Fibroblast of lung (primary cell): ENCODE data around the gene ERICH2. TPM values are rescaled to one million over a fixed set of nuclear protein-coding genes. Genes with fewer than 3 reads are reported as not detected.

Experiments
- DNase-seq, 2 donors: peaks; one replicate each; pipeline versions ENCODE4 v3.0.0 to v3.0.0-alpha.2; 2010; ENCODE audit warnings: low read depth in 2 of 2
- H2AFZ ChIP-seq: 2 replicates; pipeline ENCODE4 v1.5.1; 2012; ENCODE audit warnings: low read length, control low read depth, inconsistent platforms
- H3K27ac ChIP-seq: 2 replicates; pipeline ENCODE4 v1.5.1; 2011; ENCODE audit warnings: low read length, control low read depth; ENCODE audit not compliant: insufficient read depth
- H3K27me3 ChIP-seq: 2 replicates; pipeline ENCODE4 v1.5.1; 2011; ENCODE audit warnings: mild to moderate bottlenecking, low read length; ENCODE audit not compliant: control insufficient read depth, insufficient read depth
- H3K36me3 ChIP-seq: 2 replicates; pipeline ENCODE4 v1.5.1; 2011; ENCODE audit warnings: low read length; ENCODE audit not compliant: control insufficient read depth, insufficient read depth
- H3K4me1 ChIP-seq: 2 replicates; pipeline ENCODE4 v1.5.1; 2011; ENCODE audit warnings: low read length; ENCODE audit not compliant: control insufficient read depth, insufficient read depth; ENCODE audit errors: extremely low read depth
- H3K4me2 ChIP-seq: 2 replicates; pipeline ENCODE4 v1.5.1; 2011; ENCODE audit warnings: low read length, control low read depth; ENCODE audit not compliant: insufficient read depth; ENCODE audit errors: extremely low read depth
- H3K4me3 ChIP-seq, 4 experiments: fragments of 200-600 bp in 1 of 4; sonication (generic) in 1 of 4; replicated peaks in 1 of 4; 2 replicates each; pipeline ENCODE4 v1.5.1; 2011 to 2016; ENCODE audit warnings: low read length in 4 of 4, low read depth in 3 of 4, mild to moderate bottlenecking in 3 of 4, control low read depth in 2 of 4, inconsistent platforms in 1 of 4, mixed read lengths in 1 of 4; ENCODE audit not compliant: insufficient read depth in 1 of 4; ENCODE audit errors: control extremely low read depth in 1 of 4
- H3K79me2 ChIP-seq: 2 replicates; pipeline ENCODE4 v1.5.1; 2012; ENCODE audit warnings: mild to moderate bottlenecking, low read length, inconsistent platforms; ENCODE audit not compliant: control insufficient read depth, insufficient read depth
- H3K9ac ChIP-seq: 2 replicates; pipeline ENCODE4 v1.5.1; 2011; ENCODE audit warnings: mild to moderate bottlenecking, low read length, control low read depth; ENCODE audit not compliant: insufficient read depth
- H3K9me3 ChIP-seq: 2 replicates; pipeline ENCODE4 v1.5.1; 2012; ENCODE audit warnings: low read depth, low read length; ENCODE audit not compliant: control insufficient read depth, insufficient read depth
- H4K20me1 ChIP-seq: 2 replicates; pipeline ENCODE4 v1.5.1; 2011; ENCODE audit warnings: low read length; ENCODE audit not compliant: control insufficient read depth, insufficient read depth; ENCODE audit errors: extremely low read depth
- EZH2 ChIP-seq: IDR thresholded peaks from 2 replicates; pipeline ENCODE4 v1.5.1; 2012; ENCODE audit warnings: low read length, control low read depth, mild to moderate bottlenecking; ENCODE audit errors: missing control alignments
- polyA plus RNA-seq, 2 donors: library from polyadenylated mRNA; depleted of rRNA in 1 of 2; stranded (reverse) in 1 of 2; unstranded in 1 of 2; fragments of >200 nt; gene quantifications; 2 replicates each; pipeline ENCODE4 v1.2.1, GENCODE V29; 2011 to 2012; ENCODE audit warnings: missing spikeins in 1 of 2
- total RNA-seq: library from RNA; depleted of rRNA; stranded (reverse); fragments of >200 nt; gene quantifications from 2 replicates; pipeline ENCODE4 v1.2.1, GENCODE V29; 2014
- TF ChIP-seq, protein P1 (sequence below), 2 donors: IDR thresholded peaks in 1 of 2; conservative IDR thresholded peaks in 1 of 2; 1 replicate in 1 of 2; 2 replicates in 1 of 2; pipeline ENCODE4 v1.5.1; 2011 to 2012; ENCODE audit warnings: low read length in 2 of 2, control low read depth in 1 of 2, inconsistent platforms in 1 of 2, low read depth in 1 of 2, mild to moderate bottlenecking in 1 of 2

The ERICH2 gene
- total and polyA plus RNA-seq, 2 donors (not counting 1 experiment from before 2014, with no cell fraction given), result 3.1 TPM; not detected in 1

GRCh38 chr2:170820757-170821530 lies 50.8 kb downstream of the ERICH2 start:
- no peak overlapping the region for H3K27ac ChIP-seq
- H3K36me3 ChIP-seq, result no peaks in the 10 kb centered on the region
- no peaks in the 10 kb centered on the region for H3K79me2 ChIP-seq
- no peaks in the 10 kb centered on the region for H4K20me1 ChIP-seq
- no peak overlapping the region for H3K9ac ChIP-seq
- H3K4me1 ChIP-seq, result peaks cover 3% of the 10 kb centered on the region
- H3K4me3 ChIP-seq, result peak overlapping the region in 1 of 4 experiments; percentile 17
- peak overlapping the region; percentile 63 for H3K4me2 ChIP-seq
- DNase-seq, result no peak
- H3K9me3 ChIP-seq, result no peaks in the 10 kb centered on the region
- H2AFZ ChIP-seq, result no peak overlapping the region
- TF ChIP-seq, protein P1, sequence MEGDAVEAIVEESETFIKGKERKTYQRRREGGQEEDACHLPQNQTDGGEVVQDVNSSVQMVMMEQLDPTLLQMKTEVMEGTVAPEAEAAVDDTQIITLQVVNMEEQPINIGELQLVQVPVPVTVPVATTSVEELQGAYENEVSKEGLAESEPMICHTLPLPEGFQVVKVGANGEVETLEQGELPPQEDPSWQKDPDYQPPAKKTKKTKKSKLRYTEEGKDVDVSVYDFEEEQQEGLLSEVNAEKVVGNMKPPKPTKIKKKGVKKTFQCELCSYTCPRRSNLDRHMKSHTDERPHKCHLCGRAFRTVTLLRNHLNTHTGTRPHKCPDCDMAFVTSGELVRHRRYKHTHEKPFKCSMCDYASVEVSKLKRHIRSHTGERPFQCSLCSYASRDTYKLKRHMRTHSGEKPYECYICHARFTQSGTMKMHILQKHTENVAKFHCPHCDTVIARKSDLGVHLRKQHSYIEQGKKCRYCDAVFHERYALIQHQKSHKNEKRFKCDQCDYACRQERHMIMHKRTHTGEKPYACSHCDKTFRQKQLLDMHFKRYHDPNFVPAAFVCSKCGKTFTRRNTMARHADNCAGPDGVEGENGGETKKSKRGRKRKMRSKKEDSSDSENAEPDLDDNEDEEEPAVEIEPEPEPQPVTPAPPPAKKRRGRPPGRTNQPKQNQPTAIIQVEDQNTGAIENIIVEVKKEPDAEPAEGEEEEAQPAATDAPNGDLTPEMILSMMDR (conservative IDR thresholded peaks at IDR 0.05 in 1 of 2, IDR thresholded peaks at IDR 0.05 in 1 of 2; ENCODE audit: low read depth in 1 of 2, low read length in 2 of 2), result no peak
- peak; percentile 19 for TF ChIP-seq EZH2
- H3K27me3 ChIP-seq, result peaks cover 67% of the 10 kb centered on the region

GRCh38 chr2:170821531-170822289 lies 51.5 kb downstream of the ERICH2 start:
- Histone ChIP-seq H3K27ac (no peak overlapping the region), H3K36me3 (no peaks in the 10 kb centered on the region), H2AFZ (no peak overlapping the region), H3K4me1 (no peaks in the 10 kb centered on the region), H3K9ac (no peak overlapping the region), H3K4me2 (no peak overlapping the region), H3K79me2 (no peaks in the 10 kb centered on the region), H3K9me3 (no peaks in the 10 kb centered on the region), H4K20me1 (no peaks in the 10 kb centered on the region), H3K27me3 (peaks cover 70% of the 10 kb centered on the region), H3K4me3 (no peak overlapping the region)
- no peak for DNase-seq
- TF ChIP-seq, protein P1 (conservative IDR thresholded peaks at IDR 0.05 in 1 of 2, IDR thresholded peaks at IDR 0.05 in 1 of 2; ENCODE audit: low read depth in 1 of 2, low read length in 2 of 2), result no peak
- no peak for TF ChIP-seq EZH2

DNA sequence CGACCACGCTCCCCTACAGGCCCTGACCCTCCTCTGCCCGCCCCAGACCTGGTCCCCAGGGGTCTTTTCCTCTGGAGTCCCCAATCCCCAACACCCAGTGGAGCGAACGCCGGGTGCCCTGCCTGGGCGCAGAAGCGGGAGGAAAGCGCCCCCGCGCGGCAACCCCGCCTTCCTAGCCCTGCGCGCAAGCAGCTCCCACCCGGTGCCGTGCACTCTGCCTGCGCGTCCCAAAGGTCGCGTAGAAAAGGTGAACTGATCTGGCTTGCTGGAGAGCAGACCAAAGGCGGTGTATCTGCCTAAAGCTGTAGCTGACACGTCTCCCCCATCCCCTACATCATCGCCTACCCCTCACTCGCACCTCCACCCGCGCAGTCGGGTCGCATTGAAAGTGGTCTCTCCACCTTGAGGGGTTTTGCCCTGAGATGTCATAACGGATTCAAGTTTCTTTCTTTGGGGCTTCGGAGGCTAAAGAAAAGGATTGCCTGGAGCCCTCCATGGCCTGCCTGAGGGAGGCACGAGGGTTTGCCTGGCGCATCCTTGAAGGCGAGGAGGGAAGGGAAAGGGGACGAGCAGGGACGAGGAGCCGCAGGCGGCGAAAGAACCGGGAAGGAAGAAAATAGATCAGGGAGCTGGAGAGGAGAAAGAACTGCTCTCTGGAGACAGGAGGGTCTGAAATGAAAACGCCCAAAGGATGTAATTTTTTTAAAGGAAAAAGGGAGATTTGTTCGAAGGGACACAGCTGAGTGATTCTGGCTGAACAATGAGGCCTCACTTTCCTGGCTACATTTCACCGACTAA lies 52.3 kb downstream of the ERICH2 start:
- no peak overlapping the region for H3K9ac ChIP-seq

More for the DNA sequence above, 52.3 kb downstream of the ERICH2 start:
- Histone ChIP-seq H3K79me2 (no peaks in the 10 kb centered on the region), H4K20me1 (no peaks in the 10 kb centered on the region), H3K9me3 (no peaks in the 10 kb centered on the region), H3K4me1 (no peaks in the 10 kb centered on the region), H3K36me3 (no peaks in the 10 kb centered on the region), H3K27ac (no peak overlapping the region), H3K4me2 (peak overlapping the region; percentile 68), H2AFZ (no peak overlapping the region), H3K4me3 (no peak overlapping the region), H3K27me3 (peaks cover 76% of the 10 kb centered on the region)
- no peak for DNase-seq
- TF ChIP-seq, protein P1 (conservative IDR thresholded peaks at IDR 0.05 in 1 of 2, IDR thresholded peaks at IDR 0.05 in 1 of 2; ENCODE audit: low read depth in 1 of 2, low read length in 2 of 2), result peak; percentile 7 to 10
- TF ChIP-seq EZH2, result peak; percentile 96
